ENCODE measurements around the gene CDH11. TPM values are rescaled to one million over a fixed set of nuclear protein-coding genes. Genes with fewer than 3 reads are reported as not detected.

Gene CDH11
- total and polyA plus RNA-seq, 7 donors = 1.2 to 146 (median 19.3) TPM

DNA sequence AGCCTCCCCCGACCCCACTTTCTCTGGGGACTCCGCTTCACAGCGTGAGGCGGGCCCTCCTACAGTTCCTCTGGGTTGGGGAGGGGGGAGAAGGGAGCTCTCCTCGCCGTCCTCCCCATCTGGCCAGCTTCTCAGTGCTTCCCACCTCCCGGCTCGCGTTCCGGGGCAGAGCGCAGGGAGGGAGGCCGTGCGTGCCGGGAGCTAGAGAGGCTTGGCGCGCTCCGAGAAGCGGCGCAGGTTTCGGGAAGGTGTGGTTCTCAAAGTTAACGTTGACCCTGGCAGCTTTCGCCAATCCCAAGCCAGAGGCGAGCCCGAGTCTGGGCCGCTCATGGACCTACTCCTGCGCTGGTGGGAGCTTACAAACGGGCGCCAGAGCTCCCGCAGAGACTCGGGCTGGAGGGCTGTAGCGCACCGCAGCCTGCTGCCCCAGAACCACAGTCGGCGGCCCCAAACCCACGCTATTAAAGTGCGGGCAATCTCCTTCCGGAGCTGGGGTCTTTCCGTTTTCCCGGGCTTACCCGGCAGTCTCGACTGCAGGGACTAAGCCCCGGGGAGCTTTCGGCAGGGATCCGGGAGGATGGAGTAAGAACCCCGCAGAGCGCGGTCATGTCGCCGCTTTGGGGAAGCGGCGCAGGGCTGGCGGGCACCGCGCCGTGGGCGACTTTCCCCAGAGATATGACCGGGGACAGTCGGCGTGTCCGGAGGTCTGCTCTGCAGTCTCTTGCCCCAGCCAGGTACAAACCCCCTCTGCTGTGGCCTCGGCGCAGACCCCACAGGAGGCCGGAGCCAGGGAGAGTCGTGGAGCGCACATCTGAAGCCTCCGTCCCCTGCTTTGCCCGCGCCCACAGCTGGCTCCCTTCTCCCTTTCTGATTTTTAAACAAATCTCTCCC, 787 bp downstream of the CDH11 start:
- no peaks in the 10 kb centered on the region for H3K27me3 ChIP-seq
- intact Hi-C loops (cut with DNase I) = no loop called here
- 2% methylated on average over 68 of the region's 68 CpGs for WGBS, 2 donors
- H3K4me1 ChIP-seq = peaks cover 0 to 64% (median 30%) of the 10 kb centered on the region in 4 donors
- TF ChIP-seq POLR2AphosphoS5 (IDR thresholded peaks at IDR 0.05) = peak in 1 of 4 donors; percentile 18
- no peak for TF ChIP-seq CTCF (IDR thresholded peaks at IDR 0.05)
- TF ChIP-seq POLR2A (IDR thresholded peaks at IDR 0.05) = no peak
- TF ChIP-seq EP300 (IDR thresholded peaks at IDR 0.05) = no peak
- no peaks in the 10 kb centered on the region for H3K9me3 ChIP-seq
- peak; percentile 72 for DNase-seq
- peak overlapping the region; percentile 49 to 80 (median 69) for H3K4me3 ChIP-seq
- H3K36me3 ChIP-seq = no peaks in the 10 kb centered on the region
- peak overlapping the region; percentile 83 to 93 (median 90) for H3K27ac ChIP-seq

DNA sequence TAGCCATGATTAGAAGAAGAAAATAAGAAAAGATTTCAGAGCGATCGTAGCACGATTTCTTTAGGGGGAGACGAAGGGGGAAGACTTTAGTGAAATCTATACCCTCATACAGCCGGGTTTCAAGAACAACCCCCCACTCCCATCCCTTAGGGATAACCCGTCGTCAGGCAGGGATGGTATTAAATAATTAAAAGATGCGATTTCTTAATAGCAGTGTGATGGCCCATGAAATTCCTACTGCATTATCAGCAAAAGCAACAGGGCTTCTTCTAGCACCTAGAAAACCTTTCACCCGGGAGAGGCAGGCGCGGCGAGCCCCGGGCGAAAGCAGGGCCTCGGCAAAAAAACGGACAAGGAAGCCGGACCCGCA, 1.4 kb downstream of the CDH11 start:
- no peak for DNase-seq
- peak overlapping the region; percentile 83 to 93 (median 90) for H3K27ac ChIP-seq
- H3K36me3 ChIP-seq = no peaks in the 10 kb centered on the region
- peaks cover 0 to 63% (median 33%) of the 10 kb centered on the region in 4 donors for H3K4me1 ChIP-seq
- no peak for TF ChIP-seq POLR2AphosphoS5 (IDR thresholded peaks at IDR 0.05)
- no peak for TF ChIP-seq EP300 (IDR thresholded peaks at IDR 0.05)
- no peak for TF ChIP-seq POLR2A (IDR thresholded peaks at IDR 0.05)
- TF ChIP-seq CTCF (IDR thresholded peaks at IDR 0.05) = no peak
- H3K9me3 ChIP-seq = no peaks in the 10 kb centered on the region
- peak overlapping the region; percentile 49 to 80 (median 69) for H3K4me3 ChIP-seq
- H3K27me3 ChIP-seq = no peaks in the 10 kb centered on the region
- WGBS, 2 donors = 9 to 19% methylated on average over 18 of the region's 18 CpGs
- intact Hi-C loops (cut with DNase I) = no loop called here

GRCh38 chr16:65119901-65120401, 1.9 kb downstream of the CDH11 start:
- peaks cover 0 to 62% (median 37%) of the 10 kb centered on the region in 4 donors for H3K4me1 ChIP-seq
- WGBS, 2 donors = 27 to 66% methylated on average over 11 of the region's 11 CpGs
- intact Hi-C loops (cut with DNase I) = loop anchor here (5.0 kb wide), 2 partner anchors 48 to 1658 kb away; no protein-coding TSS in a partner anchor

DNA sequence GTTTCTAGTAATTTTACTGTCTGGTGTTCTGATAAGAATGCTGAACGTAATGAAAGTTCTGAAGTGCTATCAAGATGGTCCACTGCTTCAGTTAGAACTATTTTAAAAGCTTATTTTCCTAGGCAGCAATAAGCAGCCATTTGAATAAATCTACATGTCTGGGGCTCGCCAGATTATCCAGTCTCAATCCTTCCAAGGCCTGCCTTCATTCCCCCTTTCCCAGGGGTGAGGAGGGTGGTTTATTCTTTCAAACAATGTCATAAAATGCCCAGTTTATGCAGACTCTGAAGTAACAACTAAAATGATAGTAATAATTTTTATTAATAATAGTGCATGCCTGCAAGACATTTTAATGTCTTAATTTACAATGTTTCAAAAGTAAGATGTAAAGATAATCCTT, 2.4 kb downstream of the CDH11 start:
- peak overlapping the region in 2 of 4 donors; percentile 71 to 80 for H3K4me3 ChIP-seq
- intact Hi-C loops (cut with DNase I) = loop anchor here (5.0 kb wide), 2 partner anchors 47 to 1657 kb away; no protein-coding TSS in a partner anchor
- 57 to 69% methylated on average over 2 of the region's 2 CpGs for WGBS, 2 donors
- peaks cover 0 to 67% (median 39%) of the 10 kb centered on the region in 4 donors for H3K4me1 ChIP-seq
- H3K27me3 ChIP-seq = no peaks in the 10 kb centered on the region
- H3K36me3 ChIP-seq = no peaks in the 10 kb centered on the region
- DNase-seq = no peak
- H3K9me3 ChIP-seq = no peaks in the 10 kb centered on the region
- no peak for TF ChIP-seq CTCF (IDR thresholded peaks at IDR 0.05)
- TF ChIP-seq POLR2AphosphoS5 (IDR thresholded peaks at IDR 0.05) = no peak
- TF ChIP-seq POLR2A (IDR thresholded peaks at IDR 0.05) = no peak
- no peak for TF ChIP-seq EP300 (IDR thresholded peaks at IDR 0.05)
- peak overlapping the region; percentile 83 to 93 (median 90) for H3K27ac ChIP-seq

More at GRCh38 chr16:65119901-65120401, 1.9 kb downstream of the CDH11 start:
- Histone ChIP-seq H3K27me3 (no peaks in the 10 kb centered on the region), H3K4me3 (peak overlapping the region; percentile 49 to 80 (median 69)), H3K36me3 (no peaks in the 10 kb centered on the region), H3K9me3 (no peaks in the 10 kb centered on the region), H3K27ac (peak overlapping the region; percentile 83 to 93 (median 90))
- TF ChIP-seq POLR2A (IDR thresholded peaks at IDR 0.05) = no peak
- TF ChIP-seq POLR2AphosphoS5 (IDR thresholded peaks at IDR 0.05) = peak in 1 of 4 donors; percentile 35
- peak; percentile 66 for DNase-seq

DNA sequence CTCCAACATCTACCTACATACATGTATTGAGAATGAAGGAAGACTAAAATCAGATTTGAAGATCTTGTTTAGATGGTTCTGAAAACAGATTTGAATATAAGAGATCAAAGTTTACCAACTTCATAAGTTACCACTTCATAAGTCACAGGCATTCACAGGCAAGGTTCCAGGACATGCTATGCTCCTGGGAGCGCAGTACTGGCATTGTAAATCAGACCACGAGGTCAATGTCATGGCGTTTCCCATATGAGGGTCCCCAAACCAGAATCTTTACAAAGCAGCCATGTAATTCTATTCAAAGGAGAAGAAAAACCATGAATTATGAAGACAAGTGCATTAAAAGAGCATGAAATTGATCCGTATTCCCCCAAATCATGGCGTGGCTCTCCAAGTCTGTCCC, 3.0 kb downstream of the CDH11 start:
- DNase-seq = no peak
- Histone ChIP-seq H3K4me1 (peaks cover 0 to 68% (median 39%) of the 10 kb centered on the region in 4 donors), H3K9me3 (no peaks in the 10 kb centered on the region), H3K36me3 (no peaks in the 10 kb centered on the region), H3K27ac (peak overlapping the region in 3 of 4 donors; percentile 27 to 93 (median 90)), H3K4me3 (no peak overlapping the region), H3K27me3 (no peaks in the 10 kb centered on the region)
- TF ChIP-seq EP300 (IDR thresholded peaks at IDR 0.05) = no peak
- TF ChIP-seq POLR2AphosphoS5 (IDR thresholded peaks at IDR 0.05) = no peak
- no peak for TF ChIP-seq CTCF (IDR thresholded peaks at IDR 0.05)
- TF ChIP-seq POLR2A (IDR thresholded peaks at IDR 0.05) = no peak
- intact Hi-C loops (cut with DNase I) = loop anchor here (5.0 kb wide), 2 partner anchors 47 to 1657 kb away; no protein-coding TSS in a partner anchor
- 39 to 45% methylated on average over 5 of the region's 5 CpGs for WGBS, 2 donors

Measured in sigmoid colon (tissue), 7 donors.